ENCODE data around the gene EVC. TPM values are rescaled to one million over a fixed set of nuclear protein-coding genes. Genes with fewer than 3 reads are reported as not detected.
A peak's percentile ranks its signal among the peaks of the same experiment; 100 is the strongest.

The EVC gene
- total and polyA plus RNA-seq, 7 experiments from 2014 or later, result 0.37 to 1.5 (median 0.68) TPM; not detected in 2

DNA sequence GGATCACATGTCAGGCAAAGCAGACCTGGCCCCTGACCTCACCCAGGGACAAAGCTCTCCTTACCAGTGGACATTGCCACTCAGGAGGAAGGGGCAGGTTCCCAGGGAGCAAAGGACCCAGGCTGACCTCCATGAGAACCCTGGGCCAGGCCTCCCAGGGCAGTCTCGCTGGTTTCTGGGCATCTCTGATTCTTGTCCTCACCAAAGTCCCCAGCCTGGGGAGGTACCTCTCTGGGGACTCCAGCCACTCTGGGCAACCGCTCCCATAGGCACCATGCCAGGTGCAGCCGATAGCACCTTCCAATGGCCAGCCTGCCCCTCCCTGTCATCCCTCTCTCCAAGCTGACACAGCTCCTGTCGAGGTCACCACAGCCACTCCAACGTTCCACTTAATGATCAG is 10.5 kb upstream of the EVC start:
- Mint-ChIP-seq H3K27me3 (peaks cover 0 to 18% (median 6%) of the 10 kb centered on the region in 5 donors), H3K9me3 (peaks cover 2 to 30% (median 7%) of the 10 kb centered on the region in 11 donors)
- CTCF ChIA-PET, result no interaction called here

GRCh38 chr4:5701971-5702370 is 9.0 kb upstream of the EVC start:
- H3K36me3 Mint-ChIP-seq, result peaks cover 0 to 20% (median 0%) of the 10 kb centered on the region in 5 donors
- H3K36me3 ChIP-seq (ENCODE audit: control insufficient read depth in 2 of 3, insufficient read depth in 3 of 3, low read length in 3 of 3), result no peaks in the 10 kb centered on the region
- H3K9me3 Mint-ChIP-seq, result peaks cover 3 to 30% (median 10%) of the 10 kb centered on the region in 11 donors
- no peak overlapping the region for H3K4me3 Mint-ChIP-seq
- no peak overlapping the region for H3K27ac ChIP-seq (ENCODE audit: low read depth, low read length)
- no peaks in the 10 kb centered on the region for H3K27me3 ChIP-seq (ENCODE audit: control insufficient read depth in 2 of 2, insufficient read depth in 2 of 2, low read length in 2 of 2)
- intact Hi-C loops (cut with micrococcal nuclease), result no loop called here
- no peak overlapping the region for H3K4me3 ChIP-seq (ENCODE audit: low read length)
- no peaks in the 10 kb centered on the region for H3K4me1 ChIP-seq (ENCODE audit: control insufficient read depth in 2 of 2, insufficient read depth in 2 of 2, low read length in 2 of 2)
- peaks cover 5 to 26% (median 14%) of the 10 kb centered on the region in 5 donors for H3K27me3 Mint-ChIP-seq
- ChIA-PET CTCF (no interaction called here), POLR2A (no interaction called here)
- no peak overlapping the region for H3K27ac Mint-ChIP-seq
- DNase-seq (no peak), ATAC-seq (no peak)
- H3K9me3 ChIP-seq (ENCODE audit: control insufficient read depth in 2 of 3, low read length in 3 of 3), result peaks cover 0 to 4% (median 0%) of the 10 kb centered on the region in 3 experiments
- H3K4me1 Mint-ChIP-seq, result peaks cover 0 to 5% (median under 1%) of the 10 kb centered on the region in 7 donors

More for the DNA sequence above, 10.5 kb upstream of the EVC start:
- DNase-seq (no peak), ATAC-seq (no peak)
- no peak overlapping the region for H3K4me3 ChIP-seq (ENCODE audit: low read length)
- Mint-ChIP-seq H3K36me3 (peaks cover 0 to 20% (median 0%) of the 10 kb centered on the region in 5 donors), H3K4me3 (no peak overlapping the region), H3K4me1 (peaks cover 0 to 5% (median 0%) of the 10 kb centered on the region in 7 donors), H3K27ac (no peak overlapping the region)
- no peaks in the 10 kb centered on the region for H3K4me1 ChIP-seq (ENCODE audit: control insufficient read depth in 2 of 2, insufficient read depth in 2 of 2, low read length in 2 of 2)
- no peaks in the 10 kb centered on the region for H3K36me3 ChIP-seq (ENCODE audit: control insufficient read depth in 2 of 3, insufficient read depth in 3 of 3, low read length in 3 of 3)
- peaks cover 0 to 4% (median 0%) of the 10 kb centered on the region in 3 experiments for H3K9me3 ChIP-seq (ENCODE audit: control insufficient read depth in 2 of 3, low read length in 3 of 3)
- no peaks in the 10 kb centered on the region for H3K27me3 ChIP-seq (ENCODE audit: control insufficient read depth in 2 of 2, insufficient read depth in 2 of 2, low read length in 2 of 2)
- no peak overlapping the region for H3K27ac ChIP-seq (ENCODE audit: low read depth, low read length)
- intact Hi-C loops (cut with micrococcal nuclease), result no loop called here
- POLR2A ChIA-PET, result no interaction called here

DNA sequence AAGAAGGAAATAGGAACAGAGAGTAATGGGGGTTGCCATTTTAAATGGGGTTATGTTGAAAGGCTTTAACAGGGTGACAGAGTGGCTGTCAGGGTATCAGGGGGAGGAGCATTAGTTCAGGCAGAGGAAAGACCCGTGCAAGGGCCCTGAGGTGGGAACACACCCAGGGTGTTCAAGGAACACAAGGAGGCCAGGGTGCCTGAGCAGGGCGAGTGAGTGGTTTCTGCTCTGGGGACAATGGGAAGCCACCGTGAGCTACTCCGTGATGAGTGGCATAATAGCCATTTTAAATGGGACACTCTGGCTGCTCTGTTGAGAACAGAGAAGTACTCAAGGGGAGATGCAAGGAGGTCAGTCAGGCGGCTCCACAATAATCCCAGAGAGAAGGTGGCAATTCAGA is 7.2 kb upstream of the EVC start:
- no peak overlapping the region for H3K4me3 Mint-ChIP-seq

GRCh38 chr4:5704276-5704675 is 6.7 kb upstream of the EVC start:
- H3K27ac ChIP-seq (ENCODE audit: low read depth, low read length), result no peak overlapping the region

More for the DNA sequence above, 7.2 kb upstream of the EVC start:
- no peak overlapping the region for H3K27ac ChIP-seq (ENCODE audit: low read depth, low read length)
- no peaks in the 10 kb centered on the region for H3K36me3 ChIP-seq (ENCODE audit: control insufficient read depth in 2 of 3, insufficient read depth in 3 of 3, low read length in 3 of 3)
- ATAC-seq (no peak), DNase-seq (no peak)
- H3K27me3 ChIP-seq (ENCODE audit: control insufficient read depth in 2 of 2, insufficient read depth in 2 of 2, low read length in 2 of 2), result no peaks in the 10 kb centered on the region
- no peak overlapping the region for H3K4me3 ChIP-seq (ENCODE audit: low read length)
- H3K9me3 Mint-ChIP-seq, result peaks cover 3 to 25% (median 11%) of the 10 kb centered on the region in 11 donors
- peaks cover 0 to 17% (median 0%) of the 10 kb centered on the region in 5 donors for H3K36me3 Mint-ChIP-seq
- peaks cover 18 to 36% (median 26%) of the 10 kb centered on the region in 5 donors for H3K27me3 Mint-ChIP-seq
- peaks cover 0 to 4% (median 0%) of the 10 kb centered on the region in 3 experiments for H3K9me3 ChIP-seq (ENCODE audit: control insufficient read depth in 2 of 3, low read length in 3 of 3)
- POLR2A ChIA-PET, result no interaction called here
- CTCF ChIA-PET, result no interaction called here
- H3K4me1 ChIP-seq (ENCODE audit: control insufficient read depth in 2 of 2, insufficient read depth in 2 of 2, low read length in 2 of 2), result no peaks in the 10 kb centered on the region
- intact Hi-C loops (cut with micrococcal nuclease), result no loop called here
- H3K27ac Mint-ChIP-seq, result no peak overlapping the region
- H3K4me1 Mint-ChIP-seq, result peaks cover 0 to 11% (median 7%) of the 10 kb centered on the region in 7 donors

DNA sequence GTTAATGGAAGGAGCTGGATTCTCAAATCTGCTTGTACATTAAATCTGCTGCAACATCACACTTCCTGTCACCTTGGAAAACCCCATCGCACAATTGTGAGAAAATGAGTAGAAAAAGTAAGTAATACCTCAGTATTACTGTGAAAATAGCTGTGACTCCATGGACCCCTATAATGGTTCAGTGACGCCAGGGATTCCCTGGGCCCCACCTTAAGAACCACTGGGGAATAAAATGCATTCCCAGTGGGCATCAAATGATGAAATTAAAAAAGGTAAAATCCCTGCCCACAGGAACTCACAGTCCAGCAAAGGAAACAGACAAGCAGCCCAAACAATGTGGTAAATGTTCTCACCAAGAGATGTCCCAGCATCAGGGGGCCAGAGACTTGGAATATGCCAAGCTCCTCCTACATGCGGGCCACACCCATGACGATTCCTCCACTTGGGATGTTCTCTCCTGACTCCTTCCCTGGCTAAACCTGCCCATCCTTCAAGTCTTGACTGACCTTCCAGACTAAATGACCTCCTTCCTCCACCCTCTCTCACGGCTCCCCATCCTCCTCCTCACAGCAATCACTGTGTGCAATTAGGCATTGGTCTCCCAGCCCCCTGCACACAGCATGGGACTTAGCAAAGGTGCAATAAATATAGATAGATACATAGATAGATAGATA is 5.2 kb upstream of the EVC start:
- H3K27me3 Mint-ChIP-seq, result peaks cover 37 to 53% (median 43%) of the 10 kb centered on the region in 5 donors

More at GRCh38 chr4:5704276-5704675, 6.7 kb upstream of the EVC start:
- Mint-ChIP-seq H3K27ac (no peak overlapping the region), H3K9me3 (peaks cover 3 to 24% (median 11%) of the 10 kb centered on the region in 11 donors), H3K36me3 (peaks cover 0 to 17% (median 0%) of the 10 kb centered on the region in 5 donors), H3K4me3 (no peak overlapping the region), H3K4me1 (peaks cover 0 to 11% (median 7%) of the 10 kb centered on the region in 7 donors), H3K27me3 (peaks cover 21 to 39% (median 29%) of the 10 kb centered on the region in 5 donors)
- no peak for ATAC-seq
- POLR2A ChIA-PET, result no interaction called here
- no peak for DNase-seq
- no peaks in the 10 kb centered on the region for H3K27me3 ChIP-seq (ENCODE audit: control insufficient read depth in 2 of 2, insufficient read depth in 2 of 2, low read length in 2 of 2)
- peaks cover 0 to 4% (median 0%) of the 10 kb centered on the region in 3 experiments for H3K9me3 ChIP-seq (ENCODE audit: control insufficient read depth in 2 of 3, low read length in 3 of 3)
- no peaks in the 10 kb centered on the region for H3K36me3 ChIP-seq (ENCODE audit: control insufficient read depth in 2 of 3, insufficient read depth in 3 of 3, low read length in 3 of 3)
- CTCF ChIA-PET, result no interaction called here
- intact Hi-C loops (cut with micrococcal nuclease), result no loop called here
- H3K4me3 ChIP-seq (ENCODE audit: low read length), result no peak overlapping the region
- H3K4me1 ChIP-seq (ENCODE audit: control insufficient read depth in 2 of 2, insufficient read depth in 2 of 2, low read length in 2 of 2), result no peaks in the 10 kb centered on the region

GRCh38 chr4:5706486-5707290 is 4.3 kb upstream of the EVC start:
- peaks cover 41 to 47% (median 41%) of the 10 kb centered on the region in 5 donors for H3K27me3 Mint-ChIP-seq
- H3K36me3 Mint-ChIP-seq, result peaks cover 0 to 8% (median 0%) of the 10 kb centered on the region in 5 donors
- intact Hi-C loops (cut with micrococcal nuclease), result no loop called here
- peak overlapping the region in 3 of 10 donors; percentile 9 to 56 (median 25) for H3K4me3 Mint-ChIP-seq
- no peak overlapping the region for H3K27ac Mint-ChIP-seq
- Histone ChIP-seq H3K27ac (ENCODE audit: low read depth, low read length) (no peak overlapping the region), H3K27me3 (ENCODE audit: control insufficient read depth in 2 of 2, insufficient read depth in 2 of 2, low read length in 2 of 2) (no peaks in the 10 kb centered on the region), H3K4me3 (ENCODE audit: low read length) (no peak overlapping the region), H3K9me3 (ENCODE audit: control insufficient read depth in 2 of 3, low read length in 3 of 3) (peaks cover 0 to 4% (median 0%) of the 10 kb centered on the region in 3 experiments), H3K36me3 (ENCODE audit: control insufficient read depth in 2 of 3, insufficient read depth in 3 of 3, low read length in 3 of 3) (no peaks in the 10 kb centered on the region), H3K4me1 (ENCODE audit: control insufficient read depth in 2 of 2, insufficient read depth in 2 of 2, low read length in 2 of 2) (no peaks in the 10 kb centered on the region)
- DNase-seq (no peak), ATAC-seq (no peak)
- peaks cover 0 to 17% (median 11%) of the 10 kb centered on the region in 7 donors for H3K4me1 Mint-ChIP-seq
- ChIA-PET POLR2A (no interaction called here), CTCF (no interaction called here)
- H3K9me3 Mint-ChIP-seq, result peaks cover 3 to 18% (median 8%) of the 10 kb centered on the region in 11 donors

More for the DNA sequence above, 5.2 kb upstream of the EVC start:
- peaks cover 0 to 17% (median 0%) of the 10 kb centered on the region in 5 donors for H3K36me3 Mint-ChIP-seq
- H3K9me3 Mint-ChIP-seq, result peaks cover 3 to 24% (median 11%) of the 10 kb centered on the region in 11 donors
- ATAC-seq, result no peak
- H3K27me3 ChIP-seq (ENCODE audit: control insufficient read depth in 2 of 2, insufficient read depth in 2 of 2, low read length in 2 of 2), result no peaks in the 10 kb centered on the region
- intact Hi-C loops (cut with micrococcal nuclease), result no loop called here
- H3K27ac Mint-ChIP-seq, result no peak overlapping the region
- H3K9me3 ChIP-seq (ENCODE audit: control insufficient read depth in 2 of 3, low read length in 3 of 3), result peaks cover 0 to 4% (median 0%) of the 10 kb centered on the region in 3 experiments
- no peaks in the 10 kb centered on the region for H3K36me3 ChIP-seq (ENCODE audit: control insufficient read depth in 2 of 3, insufficient read depth in 3 of 3, low read length in 3 of 3)
- no peaks in the 10 kb centered on the region for H3K4me1 ChIP-seq (ENCODE audit: control insufficient read depth in 2 of 2, insufficient read depth in 2 of 2, low read length in 2 of 2)
- no peak overlapping the region for H3K4me3 ChIP-seq (ENCODE audit: low read length)
- ChIA-PET POLR2A (no interaction called here), CTCF (no interaction called here)
- peaks cover 0 to 17% (median 11%) of the 10 kb centered on the region in 7 donors for H3K4me1 Mint-ChIP-seq
- H3K4me3 Mint-ChIP-seq, result no peak overlapping the region
- DNase-seq, result no peak
- H3K27ac ChIP-seq (ENCODE audit: low read depth, low read length), result no peak overlapping the region
